ENCODE measurements around the gene DVL2. TPM values are rescaled to one million over a fixed set of nuclear protein-coding genes. Genes with fewer than 3 reads are reported as not detected.
A peak's percentile ranks its signal among the peaks of the same experiment; 100 is the strongest.

DVL2 gene
- total and polyA plus RNA-seq, 2 of the 13 experiments (the other 11 are each of a cell fraction or from before 2014, with no cell fraction given), result 5.7 to 38.2 TPM

GRCh38 chr17:7252176-7253043 is 18.1 kb upstream of the DVL2 start, which contains the start of gene ELP5 (continued):
- no peak for TF ChIP-seq ZNF781 (CRISPR knock-in tag; IDR thresholded peaks at IDR 0.05; ENCODE audit: borderline replicate concordance, not compliant biosample characterization)
- 0 out of 2 replicates have a peak, but pooled peaks have one; percentile 81 for TF ChIP-seq ZBTB42 (CRISPR knock-in tag; IDR thresholded peaks at IDR 0.05)
- peak; percentile 40; the same call in 1 of the 2 replicates for TF ChIP-seq HMGXB3 (CRISPR knock-in tag; IDR thresholded peaks at IDR 0.05; ENCODE audit: borderline replicate concordance)
- peak; percentile 85 for TF ChIP-seq POGZ (CRISPR knock-in tag; IDR thresholded peaks at IDR 0.05)
- peak; percentile 31; the same call in 1 of the 2 replicates for TF ChIP-seq ATF5 (CRISPR knock-in tag; IDR thresholded peaks at IDR 0.05; ENCODE audit: low read depth)
- peak; percentile 92 for TF ChIP-seq CAMTA2 (CRISPR knock-in tag; IDR thresholded peaks at IDR 0.05; ENCODE audit: borderline replicate concordance)
- TF ChIP-seq RARG (CRISPR knock-in tag; IDR thresholded peaks at IDR 0.05; ENCODE audit: low read depth), result peak; percentile 91; the same call in 1 of the 2 replicates
- peak; percentile 81 for TF ChIP-seq ZNF543 (CRISPR knock-in tag; IDR thresholded peaks at IDR 0.05)
- no peak for TF ChIP-seq ZNF503 (CRISPR knock-in tag; IDR thresholded peaks at IDR 0.05)
- 0 out of 2 replicates have a peak, but pooled peaks have one; percentile 66 for TF ChIP-seq REL (CRISPR knock-in tag; conservative IDR thresholded peaks at IDR 0.05)
- TF ChIP-seq RFXANK (CRISPR knock-in tag; IDR thresholded peaks at IDR 0.05), result no peak
- peak; percentile 79 for TF ChIP-seq RBM39 (IDR thresholded peaks at IDR 0.05; ENCODE audit: low read depth, low read length, poor library complexity, severe bottlenecking)
- no peak for TF ChIP-seq ZNF3 (CRISPR knock-in tag; IDR thresholded peaks at IDR 0.05)
- peak; percentile 88 for TF ChIP-seq MTA1 (CRISPR knock-in tag; IDR thresholded peaks at IDR 0.05; ENCODE audit: borderline replicate concordance)
- no peak for TF ChIP-seq RNF2 (conservative IDR thresholded peaks at IDR 0.05; ENCODE audit: low read depth)
- no peak for TF ChIP-seq ZSCAN25 (CRISPR knock-in tag; IDR thresholded peaks at IDR 0.05)
- TF ChIP-seq MXD4 (CRISPR knock-in tag; IDR thresholded peaks at IDR 0.05), result no peak; the same call in 1 of the 2 replicates
- no peak for TF ChIP-seq ZNF550 (CRISPR knock-in tag; IDR thresholded peaks at IDR 0.05; ENCODE audit: borderline replicate concordance)
- TF ChIP-seq ZNF616 (CRISPR knock-in tag; IDR thresholded peaks at IDR 0.05; ENCODE audit: low read depth), result peak; percentile 80; the same call in 1 of the 2 replicates
- no peak for TF ChIP-seq HMG20A (CRISPR knock-in tag; IDR thresholded peaks at IDR 0.05; ENCODE audit: borderline replicate concordance)
- TF ChIP-seq PHB2 (IDR thresholded peaks at IDR 0.05; ENCODE audit: partially characterized antibody), result no peak
- TF ChIP-seq ZNF713 (CRISPR knock-in tag; IDR thresholded peaks at IDR 0.05), result no peak
- no peak for TF ChIP-seq STAT5B (CRISPR knock-in tag; IDR thresholded peaks at IDR 0.05)
- TF ChIP-seq ONECUT2 (CRISPR knock-in tag; IDR thresholded peaks at IDR 0.05), result no peak

All from HepG2 (cell line).